SK-N-SH (cell line): ENCODE results near the gene MEGF8. TPM values are rescaled to one million over a fixed set of nuclear protein-coding genes. Genes with fewer than 3 reads are reported as not detected.

Experiments used
- CTCF ChIA-PET: fragments of 300-600, 350-600 bp; formaldehyde crosslinking; extraction: SDS; loops from one replicate; lab custom pipeline; 2021; lab: Yijun Ruan, JAX
- POLR2A ChIA-PET: fragments of 350-600 bp; sonication (Branson Sonifier 250); formaldehyde crosslinking; extraction: SDS; loops from one replicate; lab custom pipeline; 2020; ENCODE audit warnings: antibody characterized with exemption, inconsistent platforms; lab: Yijun Ruan, JAX
- DNase-seq: peaks from one replicate; pipeline ENCODE4 v3.0.0; 2012
- H2AFZ ChIP-seq: fragments of 200-600 bp; sonication (generic); 2 replicates; pipeline ENCODE4 v1.8.1; 2016; ENCODE audit warnings: antibody characterized with exemption, mild to moderate bottlenecking, low read depth
- H3F3A ChIP-seq: fragments of 200-600 bp; sonication (generic); replicated peaks from 2 replicates; pipeline ENCODE3; 2016; ENCODE audit warnings: antibody characterized with exemption, mild to moderate bottlenecking; ENCODE audit not compliant: insufficient read depth
- H3K27ac ChIP-seq, 2 experiments: fragments of 200-500 bp in 1 of 2; fragments of 200-600 bp in 1 of 2; sonication (Bioruptor generic) in 1 of 2; sonication (generic), shearing (Covaris generic) in 1 of 2; 2 replicates each; pipeline versions ENCODE4 v1.5.1 to v1.6.1; 2014 to 2016; ENCODE audit warnings: low read depth in 2 of 2, inconsistent platforms in 1 of 2, low read length in 1 of 2, mild to moderate bottlenecking in 1 of 2, mixed read lengths in 1 of 2
- H3K27me3 ChIP-seq: fragments of 200-600 bp; sonication (generic), shearing (Covaris generic); 2 replicates; pipeline ENCODE4 v1.6.1; 2016; ENCODE audit warnings: mixed run types; ENCODE audit not compliant: insufficient read depth
- H3K36me3 ChIP-seq, 2 experiments: fragments of 200-500 bp in 1 of 2; fragments of 200-600 bp in 1 of 2; sonication (Bioruptor generic) in 1 of 2; sonication (generic) in 1 of 2; replicated peaks in 1 of 2; 2 replicates each; pipeline versions ENCODE3 to v1.5.1; 2014 to 2016; ENCODE audit warnings: low read length in 1 of 2, mild to moderate bottlenecking in 1 of 2; ENCODE audit not compliant: insufficient read depth in 2 of 2, control insufficient read depth in 1 of 2
- H3K4me1 ChIP-seq, 2 experiments: fragments of 200-500 bp in 1 of 2; fragments of 200-600 bp in 1 of 2; sonication (Bioruptor generic) in 1 of 2; sonication (generic), shearing (Covaris generic) in 1 of 2; 2 replicates each; pipeline versions ENCODE4 v1.5.1 to v1.6.1; 2014 to 2016; ENCODE audit warnings: low read depth in 1 of 2, low read length in 1 of 2, mixed run types in 1 of 2; ENCODE audit not compliant: insufficient read depth in 2 of 2, control insufficient read depth in 1 of 2
- H3K4me2 ChIP-seq: fragments of 200-600 bp; sonication (generic), shearing (Covaris generic); 2 replicates; pipeline ENCODE4 v1.6.1; 2017; ENCODE audit warnings: mixed run types
- H3K4me3 ChIP-seq, 2 experiments: fragments of 200-500 bp in 1 of 2; fragments of 200-600 bp in 1 of 2; sonication (Bioruptor generic) in 1 of 2; sonication (generic), shearing (Covaris generic) in 1 of 2; 2 replicates each; pipeline versions ENCODE4 v1.5.1 to v1.8.1; 2014 to 2016; ENCODE audit warnings: low read depth in 2 of 2, inconsistent platforms in 1 of 2, low read length in 1 of 2, mild to moderate bottlenecking in 1 of 2, mixed read lengths in 1 of 2, moderate library complexity in 1 of 2
- H3K79me2 ChIP-seq: fragments of 200-600 bp; sonication (generic); 2 replicates; pipeline ENCODE4 v1.8.1; 2017; ENCODE audit warnings: mild to moderate bottlenecking; ENCODE audit not compliant: insufficient read depth
- H3K9ac ChIP-seq: fragments of 200-600 bp; sonication (generic); 2 replicates; pipeline ENCODE4 v1.6.1; 2017; ENCODE audit warnings: mixed run types
- H3K9me2 ChIP-seq: fragments of 200-600 bp; sonication (generic); 2 replicates; pipeline ENCODE4 v1.6.1; 2017; ENCODE audit warnings: mixed run types
- H3K9me3 ChIP-seq: fragments of 200-600 bp; sonication (generic); 2 replicates; pipeline ENCODE4 v1.6.1; 2017; ENCODE audit warnings: mixed run types, mild to moderate bottlenecking, moderate library complexity
- H4K20me1 ChIP-seq: fragments of 200-600 bp; sonication (generic); 2 replicates; pipeline ENCODE4 v1.6.1; 2017; ENCODE audit warnings: mild to moderate bottlenecking, mixed run types; ENCODE audit not compliant: insufficient read depth
- CHD2 ChIP-seq: fragments of 150-350 bp; IDR thresholded peaks from 2 replicates; pipeline ENCODE4 v1.6.1; 2018; ENCODE audit warnings: low read length; ENCODE audit not compliant: partially characterized antibody
- ELF1 ChIP-seq: IDR thresholded peaks from 2 replicates; pipeline ENCODE4 v1.4.0; 2012
- GABPA ChIP-seq: IDR thresholded peaks from 2 replicates; pipeline ENCODE4 v1.4.0; 2012; ENCODE audit warnings: low read depth, mild to moderate bottlenecking
- JUND ChIP-seq: IDR thresholded peaks from 2 replicates; pipeline ENCODE4 v1.4.0; 2012
- MXI1 ChIP-seq: IDR thresholded peaks from 2 replicates; pipeline ENCODE4 v1.6.1; 2012; ENCODE audit warnings: mild to moderate bottlenecking, low read depth, low read length, improper control_type of control experiment
- NRF1 ChIP-seq: IDR thresholded peaks from 2 replicates; pipeline ENCODE4 v1.6.1; 2012; ENCODE audit warnings: low read depth, mild to moderate bottlenecking, low read length
- POLR2AphosphoS5 ChIP-seq: IDR thresholded peaks from 2 replicates; pipeline ENCODE4 v1.6.1; 2012; ENCODE audit warnings: low read depth, low read length
- RXRA ChIP-seq: IDR thresholded peaks from 2 replicates; pipeline ENCODE4 v1.4.0; 2012; ENCODE audit warnings: low read depth, mild to moderate bottlenecking, borderline replicate concordance
- TEAD4 ChIP-seq: IDR thresholded peaks from 2 replicates; pipeline ENCODE4 v1.4.0; 2012; ENCODE audit warnings: mild to moderate bottlenecking, borderline replicate concordance; ENCODE audit not compliant: insufficient read depth
- YY1 ChIP-seq: IDR thresholded peaks from 2 replicates; pipeline ENCODE4 v1.4.0; 2012; ENCODE audit warnings: low read depth, mild to moderate bottlenecking
- WGBS: methylation state at CpG from one replicate; pipeline ENCODE4 v1.1.6; 2017; ENCODE audit warnings: low lambda C conversion rate; 5-methylcytosine and 5-hydroxymethylcytosine counted together
- polyA plus RNA-seq, 3 experiments: library from polyadenylated mRNA; depleted of rRNA; stranded (reverse); fragments of >200 nt; gene quantifications; 2 replicates each; pipeline ENCODE4 v1.2.3, GENCODE V29; 2012
- TF ChIP-seq, protein P1 (sequence below): IDR thresholded peaks from 2 replicates; pipeline ENCODE4 v1.4.0; 2012; ENCODE audit warnings: low read depth, borderline replicate concordance
- TF ChIP-seq, protein P2 (sequence below): fragments of 200-600 bp; sonication (generic); IDR thresholded peaks from 2 replicates; pipeline ENCODE4 v1.6.1; 2017; ENCODE audit warnings: antibody characterized with exemption, mild to moderate bottlenecking, moderate library complexity
- TF ChIP-seq, protein P3 (sequence below): fragments of 150-350 bp; IDR thresholded peaks from 2 replicates; pipeline ENCODE4 v1.6.1; 2017; ENCODE audit warnings: antibody characterized with exemption, low read length, low read depth, borderline replicate concordance

The MEGF8 gene
- polyA plus RNA-seq, 1 of the 3 experiments (the other 2 are of a cell fraction): 19.1 TPM

DNA sequence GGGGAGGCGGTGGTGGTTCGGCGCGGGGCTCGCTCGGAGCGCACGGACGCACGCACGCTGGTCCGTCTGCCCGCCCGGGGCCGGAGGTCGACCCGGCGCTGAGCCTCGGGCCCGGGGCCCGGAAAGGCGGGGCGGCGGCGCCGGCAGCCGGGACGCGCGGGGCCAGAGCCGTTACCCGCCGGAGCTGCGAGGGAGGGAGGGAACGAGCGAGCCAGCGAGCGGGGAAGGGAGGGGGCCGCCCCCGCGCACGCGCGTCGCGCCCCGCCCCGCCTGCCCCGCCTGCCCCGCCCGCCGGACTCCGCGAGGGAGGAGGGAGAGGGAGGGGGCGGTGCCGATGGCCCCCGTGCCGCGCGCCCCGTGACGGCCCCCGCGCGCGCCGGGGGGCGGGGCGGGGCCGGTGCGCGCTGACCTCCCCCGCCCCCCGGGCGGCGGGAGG is 41.4 kb upstream of the MEGF8 start:
- ChIA-PET CTCF (interaction anchor here (0.7 to 1.8 kb wide), 2 partner anchors 11 to 74 kb away, joined by 4 to 9 read pairs; no protein-coding TSS in a partner anchor), POLR2A (interaction anchor here (0.6 to 0.9 kb wide), 2 partner anchors 11 to 37 kb away, joined by 4 read pairs; no protein-coding TSS in a partner anchor)
- WGBS: 0% methylated on average over 5 of the region's 76 CpGs
- Histone ChIP-seq H3K4me1 (peaks cover 38 to 53% of the 10 kb centered on the region in 2 experiments), H4K20me1 (peaks cover 24% of the 10 kb centered on the region), H3F3A (peaks cover 36% of the 10 kb centered on the region), H3K36me3 (peaks cover 13 to 24% of the 10 kb centered on the region in 2 experiments), H3K9ac (no peak overlapping the region), H3K4me3 (peak overlapping the region in 1 of 2 experiments; percentile 88; a peak in 2 of 4 replicates), H3K9me3 (no peaks in the 10 kb centered on the region), H3K9me2 (no peaks in the 10 kb centered on the region), H2AFZ (no peak overlapping the region), H3K4me2 (no peak overlapping the region), H3K27ac (peak overlapping the region in 1 of 2 experiments; percentile 95; a peak in 2 of 4 replicates), H3K27me3 (no peaks in the 10 kb centered on the region), H3K79me2 (peaks cover 51% of the 10 kb centered on the region)
- TF ChIP-seq NRF1: peak; percentile 54
- TF ChIP-seq, protein P1, sequence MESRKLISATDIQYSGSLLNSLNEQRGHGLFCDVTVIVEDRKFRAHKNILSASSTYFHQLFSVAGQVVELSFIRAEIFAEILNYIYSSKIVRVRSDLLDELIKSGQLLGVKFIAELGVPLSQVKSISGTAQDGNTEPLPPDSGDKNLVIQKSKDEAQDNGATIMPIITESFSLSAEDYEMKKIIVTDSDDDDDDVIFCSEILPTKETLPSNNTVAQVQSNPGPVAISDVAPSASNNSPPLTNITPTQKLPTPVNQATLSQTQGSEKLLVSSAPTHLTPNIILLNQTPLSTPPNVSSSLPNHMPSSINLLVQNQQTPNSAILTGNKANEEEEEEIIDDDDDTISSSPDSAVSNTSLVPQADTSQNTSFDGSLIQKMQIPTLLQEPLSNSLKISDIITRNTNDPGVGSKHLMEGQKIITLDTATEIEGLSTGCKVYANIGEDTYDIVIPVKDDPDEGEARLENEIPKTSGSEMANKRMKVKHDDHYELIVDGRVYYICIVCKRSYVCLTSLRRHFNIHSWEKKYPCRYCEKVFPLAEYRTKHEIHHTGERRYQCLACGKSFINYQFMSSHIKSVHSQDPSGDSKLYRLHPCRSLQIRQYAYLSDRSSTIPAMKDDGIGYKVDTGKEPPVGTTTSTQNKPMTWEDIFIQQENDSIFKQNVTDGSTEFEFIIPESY: no peak
- peak; percentile 95 for DNase-seq

GRCh38 chr19:42284591-42285341 is 40.7 kb upstream of the MEGF8 start:
- H3K4me2 ChIP-seq: peak overlapping the region; percentile 99
- H3K9me2 ChIP-seq: no peaks in the 10 kb centered on the region
- no peaks in the 10 kb centered on the region for H3K27me3 ChIP-seq
- WGBS: 9% methylated on average over 29 of the region's 41 CpGs
- DNase-seq: no peak
- H3K27ac ChIP-seq: peak overlapping the region in 1 of 2 experiments; percentile 95; a peak in 2 of 4 replicates
- CTCF ChIA-PET: interaction anchor here (0.6 to 1.8 kb wide), 5 partner anchors 10 to 176 kb away, joined by 3 to 9 read pairs (median 3); no protein-coding TSS in a partner anchor
- peak overlapping the region; percentile 77 for H3K9ac ChIP-seq
- H3K4me3 ChIP-seq: peak overlapping the region; percentile 88 to 95
- H3K36me3 ChIP-seq: peaks cover 17 to 31% of the 10 kb centered on the region in 2 experiments
- H2AFZ ChIP-seq: no peak overlapping the region
- H3K79me2 ChIP-seq: peaks cover 47% of the 10 kb centered on the region
- H4K20me1 ChIP-seq: peaks cover 24% of the 10 kb centered on the region
- POLR2A ChIA-PET: interaction anchor here (0.6 to 0.9 kb wide), 2 partner anchors 10 to 38 kb away, joined by 4 read pairs; no protein-coding TSS in a partner anchor
- H3F3A ChIP-seq: peaks cover 29% of the 10 kb centered on the region
- H3K4me1 ChIP-seq: peaks cover 33 to 47% of the 10 kb centered on the region in 2 experiments
- no peaks in the 10 kb centered on the region for H3K9me3 ChIP-seq
- TF ChIP-seq, protein P2, sequence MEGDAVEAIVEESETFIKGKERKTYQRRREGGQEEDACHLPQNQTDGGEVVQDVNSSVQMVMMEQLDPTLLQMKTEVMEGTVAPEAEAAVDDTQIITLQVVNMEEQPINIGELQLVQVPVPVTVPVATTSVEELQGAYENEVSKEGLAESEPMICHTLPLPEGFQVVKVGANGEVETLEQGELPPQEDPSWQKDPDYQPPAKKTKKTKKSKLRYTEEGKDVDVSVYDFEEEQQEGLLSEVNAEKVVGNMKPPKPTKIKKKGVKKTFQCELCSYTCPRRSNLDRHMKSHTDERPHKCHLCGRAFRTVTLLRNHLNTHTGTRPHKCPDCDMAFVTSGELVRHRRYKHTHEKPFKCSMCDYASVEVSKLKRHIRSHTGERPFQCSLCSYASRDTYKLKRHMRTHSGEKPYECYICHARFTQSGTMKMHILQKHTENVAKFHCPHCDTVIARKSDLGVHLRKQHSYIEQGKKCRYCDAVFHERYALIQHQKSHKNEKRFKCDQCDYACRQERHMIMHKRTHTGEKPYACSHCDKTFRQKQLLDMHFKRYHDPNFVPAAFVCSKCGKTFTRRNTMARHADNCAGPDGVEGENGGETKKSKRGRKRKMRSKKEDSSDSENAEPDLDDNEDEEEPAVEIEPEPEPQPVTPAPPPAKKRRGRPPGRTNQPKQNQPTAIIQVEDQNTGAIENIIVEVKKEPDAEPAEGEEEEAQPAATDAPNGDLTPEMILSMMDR: no peak
- TF ChIP-seq RXRA (no peak), YY1 (no peak), CHD2 (no peak), JUND (no peak), TEAD4 (no peak), GABPA (no peak), POLR2AphosphoS5 (no peak), ELF1 (no peak), MXI1 (no peak)
- TF ChIP-seq, protein P3, sequence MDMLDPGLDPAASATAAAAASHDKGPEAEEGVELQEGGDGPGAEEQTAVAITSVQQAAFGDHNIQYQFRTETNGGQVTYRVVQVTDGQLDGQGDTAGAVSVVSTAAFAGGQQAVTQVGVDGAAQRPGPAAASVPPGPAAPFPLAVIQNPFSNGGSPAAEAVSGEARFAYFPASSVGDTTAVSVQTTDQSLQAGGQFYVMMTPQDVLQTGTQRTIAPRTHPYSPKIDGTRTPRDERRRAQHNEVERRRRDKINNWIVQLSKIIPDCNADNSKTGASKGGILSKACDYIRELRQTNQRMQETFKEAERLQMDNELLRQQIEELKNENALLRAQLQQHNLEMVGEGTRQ: no peak
- TF ChIP-seq, protein P1: no peak
